Measurements from ENCODE around the gene MERTK.
A peak's percentile ranks its signal among the peaks of the same experiment; 100 is the strongest.

GRCh38 chr2:111958901-111959300 is 60.5 kb downstream of the MERTK start:
- TF ChIP-seq CTCF (IDR thresholded peaks at IDR 0.05): peak in 5 of 6 experiments; percentile 23 to 50 (median 39)
- TF ChIP-seq POLR2A (IDR thresholded peaks at IDR 0.05): no peak
